SH-SY5Y (cell line): Measurements from ENCODE around the gene KLHL17.

Experiments
- GATA2 ChIP-seq: IDR thresholded peaks from 2 replicates; pipeline ENCODE4 v1.6.1; 2011; ENCODE audit warnings: mild to moderate bottlenecking, low read depth, low read length
- GATA3 ChIP-seq: IDR thresholded peaks from 2 replicates; pipeline ENCODE4 v1.6.1; 2011; ENCODE audit warnings: low read depth, mild to moderate bottlenecking, low read length, moderate library complexity

GRCh38 chr1:923131-923990 is 37.0 kb upstream of the KLHL17 start, which contains the start of gene SAMD11:
- TF ChIP-seq GATA2 (no peak), GATA3 (no peak)
